Stimulated activated naive B cell treated with anti-CD40 and anti-IgM and Interleukin-4, amounts not matched to agents 10 μg/mL and 1 μg/mL and 100 μg/mL, for 72 hours (primary cell): Measurements from ENCODE around the gene GDF11.

Experiments
- ATAC-seq, 2 donors: fragments of 150-1000 bp; cut with Tn5 transposase; replicated peaks; 2 replicates each; pipeline ENCODE4 v1.10.0; 2021; ENCODE audit warnings: moderate library complexity in 1 of 2
- DNase-seq: peaks from one replicate; pipeline ENCODE4 v3.0.0; 2021
- H3K27ac Mint-ChIP-seq: one replicate; pipeline ENCODE4 v1.8.0; 2022; ENCODE audit warnings: mild to moderate bottlenecking, mixed read lengths
- H3K27me3 Mint-ChIP-seq, 2 donors: one replicate each; pipeline ENCODE4 v1.8.0; 2022; ENCODE audit warnings: mixed read lengths in 2 of 2
- H3K36me3 Mint-ChIP-seq, 2 donors: one replicate each; pipeline ENCODE4 v1.8.0; 2022; ENCODE audit warnings: mixed read lengths in 2 of 2, mild to moderate bottlenecking in 1 of 2
- H3K4me1 Mint-ChIP-seq, 2 donors: one replicate each; pipeline ENCODE4 v1.8.0; 2022; ENCODE audit warnings: mixed read lengths in 2 of 2, mild to moderate bottlenecking in 1 of 2
- H3K4me3 Mint-ChIP-seq, 2 donors: one replicate each; pipeline ENCODE4 v1.8.0; 2022; ENCODE audit warnings: mild to moderate bottlenecking in 2 of 2, mixed read lengths in 2 of 2, moderate library complexity in 1 of 2
- H3K9me3 Mint-ChIP-seq, 2 donors: one replicate each; pipeline ENCODE4 v1.8.0; 2022; ENCODE audit warnings: mixed read lengths in 2 of 2, mild to moderate bottlenecking in 1 of 2

Gene GDF11

DNA sequence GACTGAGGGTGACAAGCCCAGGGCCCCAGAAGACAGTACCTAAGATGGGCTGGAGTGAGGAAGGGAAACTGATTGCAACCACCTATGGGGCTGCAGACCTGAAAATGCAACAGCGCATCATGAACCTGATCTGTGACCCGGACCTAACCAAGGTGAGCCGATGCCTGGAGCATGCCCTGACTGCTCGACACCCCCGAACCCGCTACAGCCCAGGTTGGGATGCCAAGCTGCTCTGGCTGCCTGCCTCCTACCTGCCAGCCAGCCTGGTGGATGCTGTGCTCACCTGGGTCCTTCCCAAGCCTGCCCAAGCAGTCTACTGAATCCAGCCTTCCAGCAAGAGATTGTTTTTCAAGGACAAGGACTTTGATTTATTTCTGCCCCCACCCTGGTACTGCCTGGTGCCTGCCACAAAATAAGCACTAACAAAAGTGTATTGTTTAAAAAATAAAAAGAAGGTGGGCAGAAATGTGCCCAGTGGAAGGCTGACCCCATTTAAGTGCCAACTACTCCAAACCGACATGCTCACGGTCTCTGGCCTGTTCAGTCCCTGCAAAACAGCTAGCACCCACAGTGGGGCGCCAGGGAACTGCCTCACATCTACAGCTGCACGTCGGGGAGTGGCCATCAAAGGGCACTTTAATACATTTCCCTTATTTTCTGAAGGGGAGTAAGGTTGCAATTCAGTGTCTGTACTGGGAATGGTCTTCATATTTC, 18.5 kb upstream of the GDF11 start:
- ATAC-seq (peak; percentile 37 to 46), DNase-seq (peak; percentile 38)
- Mint-ChIP-seq H3K9me3 (no peaks in the 10 kb centered on the region), H3K4me1 (peaks cover 28 to 41% of the 10 kb centered on the region in 2 donors), H3K27me3 (no peaks in the 10 kb centered on the region), H3K4me3 (no peak overlapping the region), H3K36me3 (peaks cover 12 to 26% of the 10 kb centered on the region in 2 donors), H3K27ac (peak overlapping the region; percentile 68)

DNA sequence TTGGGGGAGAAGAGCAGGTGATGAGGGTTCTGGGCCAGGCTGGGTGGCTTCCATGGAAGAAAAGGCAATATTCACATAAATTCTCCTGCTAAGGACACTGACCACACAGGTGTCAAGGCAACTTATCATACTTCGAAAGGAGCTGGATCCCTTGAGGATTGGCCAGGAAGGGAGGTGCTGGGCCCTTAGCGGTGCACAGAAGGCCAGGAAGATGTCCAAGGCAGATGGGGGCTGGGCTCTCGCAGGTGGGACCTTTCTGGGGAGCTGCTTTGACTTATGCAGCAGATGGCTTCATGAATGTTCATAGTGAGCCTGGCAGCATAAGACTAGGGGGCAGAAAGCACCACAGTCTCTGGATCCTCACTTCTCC, 18.0 kb upstream of the GDF11 start:
- Mint-ChIP-seq H3K27me3 (no peaks in the 10 kb centered on the region), H3K9me3 (no peaks in the 10 kb centered on the region), H3K4me1 (peaks cover 31 to 43% of the 10 kb centered on the region in 2 donors), H3K4me3 (no peak overlapping the region), H3K27ac (peak overlapping the region; percentile 68), H3K36me3 (peaks cover 12 to 30% of the 10 kb centered on the region in 2 donors)
- no peak for ATAC-seq
- no peak for DNase-seq

DNA sequence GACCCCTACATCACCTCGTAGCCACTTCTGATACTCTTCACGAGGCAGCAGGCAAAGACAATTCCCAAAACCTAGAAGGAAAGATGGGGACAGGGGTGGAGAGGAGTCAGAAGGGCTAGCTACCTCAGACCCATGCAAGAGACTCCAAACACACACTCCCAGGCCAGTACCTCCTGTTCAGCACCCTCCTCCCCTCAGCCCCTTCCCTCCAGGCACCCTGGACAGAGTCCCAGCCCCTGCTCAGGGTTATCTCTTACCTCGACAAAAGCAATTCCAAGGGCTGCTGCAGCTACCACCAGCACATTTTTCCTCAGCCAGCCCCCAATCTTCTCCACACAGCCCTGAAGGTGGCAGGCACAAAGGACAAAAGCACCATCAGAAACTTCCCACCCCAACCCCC, 17.4 kb upstream of the GDF11 start:
- Mint-ChIP-seq H3K4me3 (no peak overlapping the region), H3K4me1 (peaks cover 37 to 49% of the 10 kb centered on the region in 2 donors), H3K36me3 (peaks cover 13 to 35% of the 10 kb centered on the region in 2 donors), H3K27me3 (no peaks in the 10 kb centered on the region), H3K9me3 (no peaks in the 10 kb centered on the region), H3K27ac (peak overlapping the region; percentile 7)
- ATAC-seq (no peak), DNase-seq (no peak)

DNA sequence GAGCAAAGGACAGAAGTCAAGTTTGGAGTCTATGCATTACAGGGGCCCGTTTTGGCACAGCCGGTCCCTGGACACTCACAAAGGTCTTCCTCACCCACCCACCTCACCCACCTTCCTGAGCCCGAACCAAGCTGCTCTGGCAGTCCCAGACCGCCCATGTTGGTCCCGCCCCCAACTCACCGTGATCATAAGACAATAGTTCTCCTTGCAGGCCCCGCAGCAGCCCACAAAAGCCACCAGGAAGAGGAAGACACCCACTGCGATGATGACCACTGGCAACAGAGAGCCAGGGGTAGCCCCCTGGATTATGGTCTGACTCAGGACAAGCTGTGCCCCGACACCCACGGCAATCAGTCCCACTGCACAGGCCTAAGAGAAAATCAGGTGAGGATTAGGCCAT, 16.0 kb upstream of the GDF11 start:
- no peak for DNase-seq
- Mint-ChIP-seq H3K36me3 (peaks cover 13 to 35% of the 10 kb centered on the region in 2 donors), H3K9me3 (no peaks in the 10 kb centered on the region), H3K4me1 (peaks cover 37 to 52% of the 10 kb centered on the region in 2 donors), H3K27me3 (no peaks in the 10 kb centered on the region), H3K27ac (peak overlapping the region; percentile 65), H3K4me3 (peak overlapping the region; percentile 90 to 95)
- no peak for ATAC-seq

DNA sequence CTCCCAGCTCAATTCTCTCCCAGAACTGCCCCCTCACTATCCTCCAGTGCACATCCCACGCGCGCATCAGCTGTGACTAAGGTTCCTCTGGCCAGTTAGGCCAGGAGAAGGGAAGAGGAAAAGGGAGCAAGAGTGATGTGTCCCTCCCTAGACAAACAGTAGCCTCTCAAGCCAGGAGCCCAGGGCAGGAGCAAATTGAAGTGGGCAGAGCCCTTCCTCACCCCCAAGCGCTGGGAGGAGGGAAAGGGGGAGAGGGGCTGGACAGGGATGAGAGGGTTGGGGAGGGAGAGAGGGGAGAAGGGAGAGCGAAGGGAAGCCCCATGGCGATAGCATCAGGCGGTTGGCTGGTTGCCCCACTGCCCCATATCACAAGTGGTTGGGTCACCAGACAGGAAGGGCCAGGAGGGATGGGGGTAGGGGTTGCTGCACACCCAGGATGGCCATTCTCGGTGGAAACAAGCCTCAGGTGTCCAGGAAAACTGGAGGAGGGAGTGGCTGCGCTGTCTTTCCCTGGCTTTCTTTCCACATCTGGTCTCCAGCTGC, 15.2 kb upstream of the GDF11 start:
- H3K4me1 Mint-ChIP-seq, result peaks cover 40 to 57% of the 10 kb centered on the region in 2 donors
- H3K27me3 Mint-ChIP-seq, result no peaks in the 10 kb centered on the region
- H3K36me3 Mint-ChIP-seq, result peaks cover 17 to 40% of the 10 kb centered on the region in 2 donors
- DNase-seq, result no peak
- no peaks in the 10 kb centered on the region for H3K9me3 Mint-ChIP-seq
- ATAC-seq, result no peak
- H3K4me3 Mint-ChIP-seq, result peak overlapping the region; percentile 90 to 95
- peak overlapping the region; percentile 65 for H3K27ac Mint-ChIP-seq

DNA sequence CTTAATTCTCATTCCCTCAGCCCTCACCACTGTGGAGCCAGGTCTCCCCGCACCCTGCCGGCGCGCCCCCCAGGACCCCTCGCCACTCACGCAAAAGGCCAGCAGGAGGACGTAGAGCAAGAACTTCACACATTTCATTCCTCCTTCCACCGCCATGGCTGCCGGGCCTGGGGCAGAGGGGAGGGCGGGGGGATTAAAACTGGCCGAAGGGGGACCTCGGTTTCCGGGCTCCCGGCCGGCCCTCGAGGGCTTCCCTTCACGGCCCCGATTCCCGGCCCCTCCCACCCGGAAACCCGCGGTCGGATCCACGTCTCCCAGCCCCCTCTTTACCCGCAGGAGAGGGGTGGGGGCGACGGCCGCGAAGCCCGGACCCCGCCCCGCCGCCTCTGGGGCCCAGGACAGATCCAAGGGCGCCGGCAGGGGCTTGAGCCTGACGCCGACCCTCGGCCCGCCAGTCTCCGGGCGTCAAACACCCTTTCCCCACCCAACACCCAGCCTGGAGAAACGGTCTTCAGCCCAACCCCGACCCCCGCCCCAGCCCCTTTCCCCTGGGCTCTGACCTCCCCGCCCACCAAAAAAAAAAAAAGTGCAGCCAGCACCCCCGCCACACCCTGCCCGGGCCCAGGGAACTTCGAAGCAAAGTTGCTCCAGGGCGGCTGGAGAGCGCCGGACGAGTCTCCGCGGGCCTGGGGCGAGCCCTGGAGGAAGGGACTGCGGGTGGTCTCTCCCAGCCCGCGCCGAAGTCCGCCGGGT, 14.6 kb upstream of the GDF11 start:
- H3K4me3 Mint-ChIP-seq, result peak overlapping the region; percentile 90 to 95
- H3K36me3 Mint-ChIP-seq, result peaks cover 17 to 40% of the 10 kb centered on the region in 2 donors
- peaks cover 40 to 60% of the 10 kb centered on the region in 2 donors for H3K4me1 Mint-ChIP-seq
- no peaks in the 10 kb centered on the region for H3K9me3 Mint-ChIP-seq
- H3K27ac Mint-ChIP-seq, result peak overlapping the region; percentile 59
- peak; percentile 19 to 26 for ATAC-seq
- no peak for DNase-seq
- no peaks in the 10 kb centered on the region for H3K27me3 Mint-ChIP-seq

DNA sequence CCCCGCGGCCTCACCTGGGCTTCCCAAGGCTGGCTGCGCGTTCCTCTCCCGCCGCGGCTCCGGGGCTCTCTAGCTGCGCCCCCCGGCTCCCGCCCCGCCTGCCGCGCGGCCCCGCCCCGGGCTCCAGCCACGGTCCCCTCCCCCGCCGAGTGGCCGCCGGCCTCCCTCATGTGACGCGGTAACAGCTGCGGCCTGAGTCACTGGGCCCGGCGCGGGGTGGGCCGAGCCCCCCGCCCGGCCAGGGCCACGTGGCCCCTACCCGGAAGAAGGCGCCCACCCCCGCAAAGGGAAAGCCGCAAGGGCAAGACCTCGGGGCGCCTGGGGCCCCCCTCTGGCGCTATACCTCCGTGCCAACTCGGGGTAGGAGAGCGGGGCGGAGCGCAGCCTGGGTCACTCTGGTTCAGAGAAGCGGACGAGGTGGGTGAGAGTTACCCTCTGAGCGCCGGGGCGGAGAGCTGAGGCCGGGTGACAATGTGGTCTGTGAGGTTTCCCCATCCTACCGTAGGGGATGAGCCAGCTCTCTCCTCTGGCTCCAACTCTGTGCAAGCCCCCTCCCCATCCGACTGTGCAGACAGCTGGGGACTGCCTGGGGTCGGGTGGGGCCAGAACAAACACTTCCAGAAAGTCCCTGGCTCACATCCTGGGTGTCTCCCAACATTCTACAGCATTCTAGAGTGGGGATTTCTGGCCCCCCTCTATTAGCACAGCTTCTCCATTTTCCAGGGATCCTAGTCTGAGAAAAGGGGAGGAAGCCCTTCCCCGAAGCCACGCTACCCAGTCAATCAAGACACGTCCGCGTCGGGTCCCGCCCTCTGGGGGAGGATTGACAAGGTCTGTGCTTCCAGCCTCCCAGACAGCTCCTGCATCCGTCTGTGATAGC, 13.7 kb upstream of the GDF11 start, which contains the start of gene CD63:
Gene CD63, minus strand, starts transcription at position 71 of the 880 bp plus-strand sequence. CDS start 668 bp downstream, outside the sequence.
- H3K36me3 Mint-ChIP-seq, result peaks cover 14 to 35% of the 10 kb centered on the region in 2 donors
- DNase-seq, result peak; percentile 75
- H3K27ac Mint-ChIP-seq, result peak within 1 kb of the TSS; percentile 97
- peak within 1 kb of the TSS; percentile 90 to 95 for H3K4me3 Mint-ChIP-seq
- no peaks in the 10 kb centered on the region for H3K27me3 Mint-ChIP-seq
- no peaks in the 10 kb centered on the region for H3K9me3 Mint-ChIP-seq
- peaks cover 40 to 60% of the 10 kb centered on the region in 2 donors for H3K4me1 Mint-ChIP-seq
- ATAC-seq, result peak; percentile 74 to 80

DNA sequence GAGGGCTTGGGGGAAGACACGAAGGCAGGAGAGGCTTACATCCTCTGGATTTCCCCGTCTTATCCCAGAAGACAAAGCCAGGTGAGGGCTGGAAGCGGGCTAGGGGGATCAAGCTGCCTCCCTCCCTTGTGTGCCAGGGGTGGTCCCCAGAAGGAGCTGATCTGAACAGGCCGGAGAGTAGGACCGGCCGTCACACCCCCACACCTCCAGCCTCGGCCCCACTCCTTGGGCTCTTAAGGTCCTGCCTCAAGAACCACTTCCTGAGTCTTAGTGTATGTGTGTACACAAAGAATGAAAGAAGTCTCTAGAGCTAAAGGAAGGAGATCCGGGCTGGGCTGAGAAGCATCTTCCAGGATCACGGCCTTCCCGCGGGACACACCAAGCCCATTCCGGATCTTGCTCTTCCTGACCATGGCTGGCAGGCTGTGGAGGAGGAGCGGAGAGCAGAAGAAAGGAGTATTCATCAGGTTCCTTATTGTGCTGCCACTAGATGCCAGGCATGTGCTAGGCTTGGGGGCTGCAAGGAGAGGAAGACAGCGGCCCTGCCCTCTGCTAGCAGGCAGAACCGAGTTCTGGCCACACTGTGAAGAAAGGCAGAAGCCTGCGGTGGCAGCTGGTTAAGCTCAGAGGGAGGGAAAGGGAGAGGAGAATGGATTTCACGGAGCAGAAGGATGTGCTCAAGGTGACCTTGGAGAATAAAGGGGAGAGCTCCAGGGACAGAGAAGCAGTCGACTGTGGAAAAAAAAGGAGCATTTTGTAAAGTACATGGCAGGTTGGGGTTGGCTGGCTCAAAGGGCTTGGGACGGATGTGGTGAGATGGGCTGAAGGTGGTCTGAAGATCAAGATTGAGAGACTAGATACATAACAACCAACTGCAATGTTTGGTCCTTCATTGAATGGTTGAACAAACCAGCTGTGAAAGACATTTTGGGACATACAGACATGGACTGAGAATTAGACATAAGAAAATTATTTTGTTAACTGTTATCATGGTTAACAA, 12.8 kb upstream of the GDF11 start:
- Mint-ChIP-seq H3K4me3 (peak overlapping the region; percentile 90 to 95), H3K36me3 (peaks cover 9 to 31% of the 10 kb centered on the region in 2 donors), H3K4me1 (peaks cover 35 to 53% of the 10 kb centered on the region in 2 donors), H3K27ac (peak overlapping the region; percentile 97), H3K27me3 (no peaks in the 10 kb centered on the region), H3K9me3 (no peaks in the 10 kb centered on the region)
- DNase-seq, result no peak
- ATAC-seq, result peak; percentile 41

DNA sequence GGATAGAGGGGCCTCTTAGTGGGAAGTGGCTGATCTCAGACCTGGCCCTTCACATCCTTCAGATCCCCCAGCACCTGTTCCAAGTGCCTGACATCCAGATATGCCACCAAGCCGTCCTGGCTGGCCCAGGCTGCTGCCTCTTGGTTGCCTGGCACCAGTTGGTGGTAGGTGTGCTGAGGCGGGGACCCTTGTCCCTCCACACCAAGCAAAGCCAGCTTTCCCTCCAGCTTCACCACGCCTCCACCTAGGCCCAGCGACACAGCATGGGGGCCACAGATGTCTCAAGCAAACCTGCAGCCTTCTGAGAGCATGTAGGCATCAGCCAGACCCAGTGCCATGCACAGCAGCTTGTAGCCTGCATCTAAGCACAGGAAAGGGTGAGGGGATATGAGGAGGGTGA, 10.6 kb upstream of the GDF11 start:
- ATAC-seq (no peak), DNase-seq (no peak)
- H3K9me3 Mint-ChIP-seq, result no peaks in the 10 kb centered on the region
- H3K36me3 Mint-ChIP-seq, result peaks cover 6 to 14% of the 10 kb centered on the region in 2 donors
- H3K4me1 Mint-ChIP-seq, result peaks cover 27 to 45% of the 10 kb centered on the region in 2 donors
- H3K4me3 Mint-ChIP-seq, result no peak overlapping the region
- H3K27me3 Mint-ChIP-seq, result no peaks in the 10 kb centered on the region
- H3K27ac Mint-ChIP-seq, result no peak overlapping the region

DNA sequence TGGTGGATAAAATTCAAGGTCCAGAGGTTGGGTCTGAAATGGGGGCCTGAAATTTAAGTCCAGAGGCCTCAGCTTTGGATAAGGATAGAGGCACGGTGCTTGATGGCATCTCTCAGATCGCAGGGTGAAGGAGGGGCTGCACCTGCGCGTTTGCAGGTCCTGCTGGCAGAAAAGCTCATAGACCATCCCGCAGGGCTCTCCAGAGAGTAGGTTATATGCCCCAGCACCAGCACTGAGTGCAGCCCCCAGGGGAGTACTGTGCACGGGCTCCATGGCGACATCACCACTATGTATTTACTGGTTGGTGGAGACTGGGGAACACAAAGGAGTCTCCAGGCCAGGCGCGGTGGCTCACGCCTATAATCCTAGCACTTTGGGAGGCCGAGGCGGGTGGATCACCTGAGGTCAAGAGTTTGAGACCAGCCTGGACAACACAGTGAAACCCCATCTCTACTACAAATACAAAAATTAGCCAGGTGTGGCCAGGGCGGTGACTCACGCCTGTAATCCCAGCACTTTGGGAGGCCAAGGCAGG, 9.8 kb upstream of the GDF11 start:
- Mint-ChIP-seq H3K36me3 (peaks cover 6 to 14% of the 10 kb centered on the region in 2 donors), H3K9me3 (no peaks in the 10 kb centered on the region), H3K27me3 (no peaks in the 10 kb centered on the region), H3K27ac (no peak overlapping the region), H3K4me1 (peaks cover 27 to 45% of the 10 kb centered on the region in 2 donors), H3K4me3 (no peak overlapping the region)
- no peak for ATAC-seq
- no peak for DNase-seq

DNA sequence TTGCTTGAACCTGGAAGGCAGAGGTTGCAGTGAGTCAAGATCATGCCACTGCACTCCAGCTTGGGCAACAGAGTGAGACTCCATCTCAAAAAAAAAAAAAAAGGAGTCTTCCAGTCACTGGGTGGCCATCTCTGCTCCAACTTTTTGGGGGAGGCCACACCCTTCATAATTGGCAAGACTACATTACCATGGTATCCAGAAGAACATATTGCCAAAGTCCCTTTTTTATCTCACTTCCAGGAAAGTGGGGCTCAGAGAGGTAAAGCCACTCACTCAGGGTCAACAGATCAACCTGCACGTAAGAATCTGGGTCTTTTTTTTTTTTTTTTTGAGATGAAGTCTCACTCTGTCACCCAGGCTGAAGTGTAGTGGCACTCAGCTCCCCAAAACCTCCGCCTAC, 9.1 kb upstream of the GDF11 start:
- H3K9me3 Mint-ChIP-seq, result no peaks in the 10 kb centered on the region
- DNase-seq (no peak), ATAC-seq (no peak)
- H3K27ac Mint-ChIP-seq, result no peak overlapping the region
- peaks cover 6 to 14% of the 10 kb centered on the region in 2 donors for H3K36me3 Mint-ChIP-seq
- H3K27me3 Mint-ChIP-seq, result no peaks in the 10 kb centered on the region
- peaks cover 31 to 51% of the 10 kb centered on the region in 2 donors for H3K4me1 Mint-ChIP-seq
- H3K4me3 Mint-ChIP-seq, result no peak overlapping the region

DNA sequence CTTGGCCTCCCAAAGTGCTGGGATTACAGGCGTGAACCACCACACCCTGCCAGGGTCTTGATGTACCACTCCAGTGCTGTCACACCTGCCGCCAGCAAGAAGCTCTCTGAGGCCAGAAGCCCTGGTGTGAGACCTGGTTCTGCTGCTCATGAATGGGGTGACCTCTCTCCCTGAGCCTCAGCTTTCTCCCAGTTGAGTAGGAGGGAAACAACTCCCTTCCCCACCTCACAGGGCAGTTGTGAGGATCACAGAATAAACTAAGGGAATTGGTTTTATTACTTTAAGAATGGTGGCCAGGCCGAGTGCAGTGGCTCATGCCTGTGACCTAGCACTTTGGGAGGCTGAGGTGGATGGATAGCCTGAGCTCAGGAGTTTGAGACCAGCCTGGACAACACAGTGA, 8.3 kb upstream of the GDF11 start:
- Mint-ChIP-seq H3K27ac (no peak overlapping the region), H3K4me3 (no peak overlapping the region), H3K9me3 (no peaks in the 10 kb centered on the region), H3K36me3 (peaks cover 6 to 13% of the 10 kb centered on the region in 2 donors), H3K4me1 (peaks cover 31 to 49% of the 10 kb centered on the region in 2 donors), H3K27me3 (no peaks in the 10 kb centered on the region)
- no peak for ATAC-seq
- no peak for DNase-seq

DNA sequence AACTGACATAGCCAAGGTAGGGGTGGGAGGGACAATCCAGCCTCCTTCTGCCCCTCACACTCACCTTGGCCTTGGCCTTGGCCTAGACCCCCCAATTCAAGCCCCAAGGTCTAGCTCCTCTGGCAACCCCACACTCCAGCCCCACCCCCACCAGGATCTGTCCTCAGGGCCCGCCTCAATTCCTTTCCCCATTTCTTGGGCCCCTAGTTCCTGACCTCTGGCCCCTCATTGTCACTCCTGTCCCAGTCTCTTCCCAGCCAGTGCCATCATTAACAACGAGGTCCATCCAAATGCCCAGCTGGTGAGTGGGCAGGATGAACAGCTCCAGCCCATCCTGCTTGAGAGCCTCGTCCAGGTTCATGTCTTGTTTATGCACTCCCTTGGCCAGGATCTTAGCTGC, 6.8 kb upstream of the GDF11 start:
- H3K4me3 Mint-ChIP-seq, result no peak overlapping the region
- no peaks in the 10 kb centered on the region for H3K27me3 Mint-ChIP-seq
- peaks cover 21 to 36% of the 10 kb centered on the region in 2 donors for H3K4me1 Mint-ChIP-seq
- DNase-seq (no peak), ATAC-seq (no peak)
- H3K36me3 Mint-ChIP-seq, result peaks cover 4 to 5% of the 10 kb centered on the region in 2 donors
- no peaks in the 10 kb centered on the region for H3K9me3 Mint-ChIP-seq
- H3K27ac Mint-ChIP-seq, result no peak overlapping the region
